Natural killer cell (primary cell): Measurements from ENCODE around the gene PROX1. TPM values are rescaled to one million over a fixed set of nuclear protein-coding genes. Genes with fewer than 3 reads are reported as not detected.

Experiments
- ATAC-seq, 3 donors: fragments of 150-1000 bp in 2 of 3; fragments of 200-7000 bp in 1 of 3; cut with Tn5 transposase; 1 replicate in 1 of 3; 2 replicates in 2 of 3; pipeline ENCODE4 v1.10.0; 2021; ENCODE audit warnings: mild to moderate bottlenecking in 2 of 3, moderate library complexity in 2 of 3
- DNase-seq, 2 donors: peaks; one replicate each; pipeline versions ENCODE4 v3.0.0 to v3.0.0-alpha.2; 2013 to 2021; ENCODE audit warnings: mixed read lengths in 1 of 2
- H3K27ac ChIP-seq: one replicate; pipeline ENCODE4 v1.5.1; 2013; ENCODE audit warnings: mild to moderate bottlenecking, low read length
- H3K27me3 ChIP-seq: one replicate; pipeline ENCODE4 v1.6.1; 2013; ENCODE audit warnings: low read length; ENCODE audit not compliant: control insufficient read depth, insufficient read depth
- H3K36me3 ChIP-seq: one replicate; pipeline ENCODE4 v1.6.1; 2013; ENCODE audit warnings: low read length; ENCODE audit not compliant: control insufficient read depth, insufficient read depth
- H3K4me1 ChIP-seq: one replicate; pipeline ENCODE4 v1.6.1; 2013; ENCODE audit warnings: low read length; ENCODE audit not compliant: control insufficient read depth, insufficient read depth
- H3K4me3 ChIP-seq: one replicate; pipeline ENCODE4 v1.5.1; 2013; ENCODE audit warnings: low read length
- H3K9me3 ChIP-seq: one replicate; pipeline ENCODE4 v1.6.1; 2013; ENCODE audit warnings: low read length; ENCODE audit not compliant: control insufficient read depth, insufficient read depth
- H3K27ac Mint-ChIP-seq, 2 donors: one replicate each; pipeline ENCODE4 v1.8.0; 2022; ENCODE audit warnings: mild to moderate bottlenecking in 2 of 2, mixed read lengths in 2 of 2, moderate library complexity in 1 of 2
- H3K27me3 Mint-ChIP-seq, 2 donors: one replicate each; pipeline ENCODE4 v1.8.0; 2022; ENCODE audit warnings: low read depth in 2 of 2, mixed read lengths in 2 of 2
- H3K36me3 Mint-ChIP-seq: one replicate; pipeline ENCODE4 v1.8.0; 2022; ENCODE audit warnings: mixed read lengths
- H3K4me1 Mint-ChIP-seq, 2 donors: one replicate each; pipeline ENCODE4 v1.8.0; 2022; ENCODE audit warnings: mixed read lengths in 2 of 2
- H3K4me3 Mint-ChIP-seq: one replicate; pipeline ENCODE4 v1.8.0; 2022; ENCODE audit warnings: mild to moderate bottlenecking, moderate library complexity, mixed read lengths
- H3K9me3 Mint-ChIP-seq, 2 donors: one replicate each; pipeline ENCODE4 v1.8.0; 2022; ENCODE audit warnings: mixed read lengths in 2 of 2
- WGBS: methylation state at CpG from one replicate; pipeline ENCODE4 v1.1.7; 2013; ENCODE audit warnings: missing lambda C conversion rate; ENCODE audit not compliant: insufficient coverage; 5-methylcytosine and 5-hydroxymethylcytosine counted together
- intact Hi-C: fragments of 100-400 bp; cut with micrococcal nuclease; formaldehyde crosslinking; loops from one replicate; pipeline ENCODE4 v1.14.2; 2022
- total RNA-seq, 4 donors: library from RNA; stranded (reverse); fragments of 120-200 nt in 1 of 4; gene quantifications; one replicate each; pipeline versions ENCODE4 v1.2.3 to v1.2.4, GENCODE V29; 2013 to 2022
- TF ChIP-seq, protein P1 (sequence below): fragments of 200-600 bp; IDR thresholded peaks from one replicate; pipeline ENCODE4 v1.8.0; 2022; ENCODE audit warnings: antibody characterized with exemption

Gene PROX1
- total RNA-seq, 3 donors from 2014 or later (not counting 1 experiment from before 2014, with no cell fraction given): not detected

- peaks cover 0 to 3% of the 10 kb centered on the region in 2 donors for H3K9me3 Mint-ChIP-seq
- H3K27ac Mint-ChIP-seq: no peak overlapping the region
- 88% methylated on average over 3 of the region's 3 CpGs for WGBS
- TF ChIP-seq, protein P1, sequence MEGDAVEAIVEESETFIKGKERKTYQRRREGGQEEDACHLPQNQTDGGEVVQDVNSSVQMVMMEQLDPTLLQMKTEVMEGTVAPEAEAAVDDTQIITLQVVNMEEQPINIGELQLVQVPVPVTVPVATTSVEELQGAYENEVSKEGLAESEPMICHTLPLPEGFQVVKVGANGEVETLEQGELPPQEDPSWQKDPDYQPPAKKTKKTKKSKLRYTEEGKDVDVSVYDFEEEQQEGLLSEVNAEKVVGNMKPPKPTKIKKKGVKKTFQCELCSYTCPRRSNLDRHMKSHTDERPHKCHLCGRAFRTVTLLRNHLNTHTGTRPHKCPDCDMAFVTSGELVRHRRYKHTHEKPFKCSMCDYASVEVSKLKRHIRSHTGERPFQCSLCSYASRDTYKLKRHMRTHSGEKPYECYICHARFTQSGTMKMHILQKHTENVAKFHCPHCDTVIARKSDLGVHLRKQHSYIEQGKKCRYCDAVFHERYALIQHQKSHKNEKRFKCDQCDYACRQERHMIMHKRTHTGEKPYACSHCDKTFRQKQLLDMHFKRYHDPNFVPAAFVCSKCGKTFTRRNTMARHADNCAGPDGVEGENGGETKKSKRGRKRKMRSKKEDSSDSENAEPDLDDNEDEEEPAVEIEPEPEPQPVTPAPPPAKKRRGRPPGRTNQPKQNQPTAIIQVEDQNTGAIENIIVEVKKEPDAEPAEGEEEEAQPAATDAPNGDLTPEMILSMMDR: no peak
- H3K27me3 ChIP-seq: no peaks in the 10 kb centered on the region
- no peaks in the 10 kb centered on the region for H3K4me1 ChIP-seq
- no peak overlapping the region for H3K27ac ChIP-seq
- H3K4me3 Mint-ChIP-seq: no peak overlapping the region
- no peak for DNase-seq
- H3K27me3 Mint-ChIP-seq: peaks cover 0 to 6% of the 10 kb centered on the region in 2 donors
- H3K4me1 Mint-ChIP-seq: no peaks in the 10 kb centered on the region
- H3K36me3 Mint-ChIP-seq: no peaks in the 10 kb centered on the region
- no peak for ATAC-seq
- no peaks in the 10 kb centered on the region for H3K36me3 ChIP-seq
- intact Hi-C loops: no loop called here
- no peak overlapping the region for H3K4me3 ChIP-seq
- no peaks in the 10 kb centered on the region for H3K9me3 ChIP-seq
These were observed 55.4 kb downstream of the PROX1 start for GRCh38 chr1:214043167-214043566.

DNA sequence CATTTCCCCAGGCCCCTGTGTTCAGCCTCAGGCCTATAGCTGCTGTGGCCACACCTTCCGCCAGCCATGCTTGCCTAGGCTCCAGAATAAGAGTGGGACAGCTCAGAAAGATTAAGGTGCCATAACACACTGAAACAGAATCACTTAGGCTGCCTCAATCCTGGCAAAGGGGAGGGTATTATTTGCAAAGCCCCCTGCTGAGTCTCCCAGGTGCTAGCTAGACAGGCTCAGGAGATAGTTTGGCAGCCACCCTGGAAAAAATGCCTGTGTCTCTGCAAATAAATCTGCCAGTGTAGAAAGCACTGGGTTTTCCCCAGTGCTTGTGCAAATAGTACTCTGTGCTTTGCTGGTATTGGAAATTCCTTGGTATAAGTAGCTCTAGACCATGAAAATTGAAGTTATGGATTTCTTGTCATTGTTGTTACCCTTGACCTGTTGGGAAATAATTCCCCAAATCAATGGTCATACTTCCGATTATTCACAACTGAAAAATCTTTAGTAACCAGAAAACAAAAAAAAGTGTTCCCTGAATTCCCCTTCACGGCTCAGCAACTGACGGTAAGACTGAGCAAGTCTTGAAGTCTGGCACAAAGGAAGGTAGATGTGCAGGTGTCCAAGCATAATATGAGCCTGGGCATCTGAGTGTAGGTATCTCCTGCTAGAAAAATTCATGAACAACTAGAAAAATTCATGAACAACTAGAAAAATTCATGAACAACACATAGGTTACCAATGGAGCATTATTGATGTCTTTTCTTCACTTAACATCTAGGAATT lies 56.9 kb downstream of the PROX1 start:
- no peak overlapping the region for H3K4me3 Mint-ChIP-seq
- no peaks in the 10 kb centered on the region for H3K9me3 ChIP-seq
- DNase-seq (no peak), ATAC-seq (no peak)
- H3K27me3 ChIP-seq: no peaks in the 10 kb centered on the region
- no peak overlapping the region for H3K27ac ChIP-seq
- intact Hi-C loops: no loop called here
- H3K4me1 ChIP-seq: no peaks in the 10 kb centered on the region
- peaks cover 0 to 8% of the 10 kb centered on the region in 2 donors for H3K9me3 Mint-ChIP-seq
- TF ChIP-seq, protein P1: no peak
- H3K4me3 ChIP-seq: no peak overlapping the region
- H3K27ac Mint-ChIP-seq: no peak overlapping the region
- H3K27me3 Mint-ChIP-seq: peaks cover 0 to 6% of the 10 kb centered on the region in 2 donors
- no peaks in the 10 kb centered on the region for H3K4me1 Mint-ChIP-seq
- WGBS: 89% methylated on average over 4 of the region's 4 CpGs
- no peaks in the 10 kb centered on the region for H3K36me3 ChIP-seq
- no peaks in the 10 kb centered on the region for H3K36me3 Mint-ChIP-seq

DNA sequence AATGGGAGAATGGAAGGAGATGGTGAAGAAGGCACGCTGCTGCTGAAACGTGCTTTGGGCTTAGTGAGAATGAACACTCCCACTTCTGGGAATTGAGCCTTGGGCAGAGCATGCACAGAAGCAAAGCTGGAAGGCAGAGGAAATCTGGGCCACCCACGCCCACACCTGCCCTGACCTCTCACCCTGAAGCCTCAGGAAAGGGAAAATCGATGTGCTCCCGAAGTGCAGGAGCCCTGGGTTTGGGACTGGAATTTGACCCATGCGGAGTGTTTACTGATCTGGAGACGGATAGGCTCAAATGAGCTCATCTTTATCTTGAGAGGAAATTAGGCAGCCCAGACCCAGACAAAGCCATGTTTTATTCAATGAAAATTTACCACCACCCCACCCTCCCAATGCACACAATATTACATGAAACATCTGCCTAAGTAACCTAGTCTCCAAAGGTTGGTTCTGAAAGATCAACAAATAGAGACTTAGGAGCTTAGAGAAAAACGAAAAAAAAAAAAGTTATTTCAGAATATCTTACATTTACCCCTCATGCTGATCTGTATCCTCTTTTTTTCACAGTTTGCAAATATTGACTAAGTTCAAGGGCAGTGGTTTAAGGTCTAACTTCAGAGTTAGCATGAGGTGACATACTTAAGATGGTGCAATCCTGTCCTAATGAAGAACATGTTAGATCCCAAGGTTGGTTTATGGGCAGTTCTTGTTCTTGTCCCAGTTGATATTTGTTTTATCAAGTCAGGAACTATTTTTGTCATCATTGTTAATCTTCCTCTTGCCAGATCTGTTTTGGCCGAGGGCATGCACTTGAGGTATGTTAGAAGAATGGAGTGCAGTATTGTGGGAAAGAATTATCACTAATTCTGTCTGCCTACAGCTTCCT lies 63.0 kb downstream of the PROX1 start:
- no peaks in the 10 kb centered on the region for H3K27me3 ChIP-seq
- Mint-ChIP-seq H3K36me3 (no peaks in the 10 kb centered on the region), H3K9me3 (peaks cover 2 to 8% of the 10 kb centered on the region in 2 donors), H3K4me3 (no peak overlapping the region), H3K27ac (no peak overlapping the region), H3K27me3 (no peaks in the 10 kb centered on the region), H3K4me1 (no peaks in the 10 kb centered on the region)
- no peaks in the 10 kb centered on the region for H3K9me3 ChIP-seq
- H3K4me1 ChIP-seq: no peaks in the 10 kb centered on the region
- no peak overlapping the region for H3K27ac ChIP-seq
- no peaks in the 10 kb centered on the region for H3K36me3 ChIP-seq
- ATAC-seq (no peak), DNase-seq (no peak)
- H3K4me3 ChIP-seq: no peak overlapping the region
- 68% methylated on average over 7 of the region's 9 CpGs for WGBS
- TF ChIP-seq, protein P1: no peak
- intact Hi-C loops: no loop called here
